22Rv1 (cell line): Measurements from ENCODE around the gene HNRNPA2B1.

Experiments
- ZFX ChIP-seq: fragments of 450-650 bp; IDR thresholded peaks from 2 replicates; pipeline ENCODE4 v1.6.1; 2017; ENCODE audit warnings: antibody characterized with exemption, borderline replicate concordance
- TF ChIP-seq, protein P1 (sequence below): fragments of 450-650 bp; IDR thresholded peaks from 2 replicates; pipeline ENCODE4 v1.5.1; 2017; ENCODE audit warnings: mild to moderate bottlenecking

DNA sequence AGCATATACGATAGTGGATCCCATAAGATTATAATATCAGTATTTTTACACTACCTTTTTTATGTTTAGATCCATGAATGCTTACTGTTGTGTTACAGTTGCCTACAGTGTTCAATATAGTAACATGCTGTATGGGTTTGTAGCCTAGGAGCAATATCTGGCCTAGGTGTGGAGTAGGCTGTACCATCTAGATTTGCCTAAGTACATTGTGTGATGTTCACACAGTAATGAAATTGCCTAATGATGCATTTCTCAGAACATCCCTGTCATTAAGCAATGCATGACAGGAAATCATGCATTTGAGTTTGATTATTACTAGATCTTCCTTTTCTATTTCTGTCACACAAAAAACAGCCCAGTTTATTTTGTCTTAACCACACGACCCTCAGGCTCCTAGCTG, 15.5 kb upstream of the HNRNPA2B1 start:
- TF ChIP-seq, protein P1, sequence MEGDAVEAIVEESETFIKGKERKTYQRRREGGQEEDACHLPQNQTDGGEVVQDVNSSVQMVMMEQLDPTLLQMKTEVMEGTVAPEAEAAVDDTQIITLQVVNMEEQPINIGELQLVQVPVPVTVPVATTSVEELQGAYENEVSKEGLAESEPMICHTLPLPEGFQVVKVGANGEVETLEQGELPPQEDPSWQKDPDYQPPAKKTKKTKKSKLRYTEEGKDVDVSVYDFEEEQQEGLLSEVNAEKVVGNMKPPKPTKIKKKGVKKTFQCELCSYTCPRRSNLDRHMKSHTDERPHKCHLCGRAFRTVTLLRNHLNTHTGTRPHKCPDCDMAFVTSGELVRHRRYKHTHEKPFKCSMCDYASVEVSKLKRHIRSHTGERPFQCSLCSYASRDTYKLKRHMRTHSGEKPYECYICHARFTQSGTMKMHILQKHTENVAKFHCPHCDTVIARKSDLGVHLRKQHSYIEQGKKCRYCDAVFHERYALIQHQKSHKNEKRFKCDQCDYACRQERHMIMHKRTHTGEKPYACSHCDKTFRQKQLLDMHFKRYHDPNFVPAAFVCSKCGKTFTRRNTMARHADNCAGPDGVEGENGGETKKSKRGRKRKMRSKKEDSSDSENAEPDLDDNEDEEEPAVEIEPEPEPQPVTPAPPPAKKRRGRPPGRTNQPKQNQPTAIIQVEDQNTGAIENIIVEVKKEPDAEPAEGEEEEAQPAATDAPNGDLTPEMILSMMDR = no peak
- TF ChIP-seq ZFX = no peak
